NOMO-1 treated with DMSO at 0.1 percent for 48 hours (cell line): ENCODE results near the gene HAUS2.

ENCODE experiments used
- DNase-seq: peaks from one replicate; lab custom pipeline; 2025; ENCODE audit not compliant: unreplicated experiment; lab: John Stamatoyannopoulos, UW

Gene HAUS2

GRCh38 chr15:42605796-42606195, 57.2 kb downstream of the HAUS2 start:
- DNase-seq, result no peak

GRCh38 chr15:42608110-42608531, 59.5 kb downstream of the HAUS2 start:
- DNase-seq, result peak; percentile 79

- no peak for DNase-seq
Observed at GRCh38 chr15:42608752-42609488, 60.3 kb downstream of the HAUS2 start.

- DNase-seq, result no peak
Observed at GRCh38 chr15:42611532-42611931, 62.9 kb downstream of the HAUS2 start.

- DNase-seq, result no peak
Observed at GRCh38 chr15:42612367-42612912, 63.8 kb downstream of the HAUS2 start.

- no peak for DNase-seq
Observed at GRCh38 chr15:42616107-42616506, 67.5 kb downstream of the HAUS2 start.
